NCI-H2107 (cell line): ENCODE data around the gene KRTAP12-2.
"Not testable (repeated sequence)": the region's sequence is repeated elsewhere in the genome, so short reads cannot be mapped to it uniquely, and the experiment has no call there.

Source experiments
- DNase-seq: peaks from one replicate; lab custom pipeline; 2025; lab: John Stamatoyannopoulos, UW

Gene KRTAP12-2

DNA sequence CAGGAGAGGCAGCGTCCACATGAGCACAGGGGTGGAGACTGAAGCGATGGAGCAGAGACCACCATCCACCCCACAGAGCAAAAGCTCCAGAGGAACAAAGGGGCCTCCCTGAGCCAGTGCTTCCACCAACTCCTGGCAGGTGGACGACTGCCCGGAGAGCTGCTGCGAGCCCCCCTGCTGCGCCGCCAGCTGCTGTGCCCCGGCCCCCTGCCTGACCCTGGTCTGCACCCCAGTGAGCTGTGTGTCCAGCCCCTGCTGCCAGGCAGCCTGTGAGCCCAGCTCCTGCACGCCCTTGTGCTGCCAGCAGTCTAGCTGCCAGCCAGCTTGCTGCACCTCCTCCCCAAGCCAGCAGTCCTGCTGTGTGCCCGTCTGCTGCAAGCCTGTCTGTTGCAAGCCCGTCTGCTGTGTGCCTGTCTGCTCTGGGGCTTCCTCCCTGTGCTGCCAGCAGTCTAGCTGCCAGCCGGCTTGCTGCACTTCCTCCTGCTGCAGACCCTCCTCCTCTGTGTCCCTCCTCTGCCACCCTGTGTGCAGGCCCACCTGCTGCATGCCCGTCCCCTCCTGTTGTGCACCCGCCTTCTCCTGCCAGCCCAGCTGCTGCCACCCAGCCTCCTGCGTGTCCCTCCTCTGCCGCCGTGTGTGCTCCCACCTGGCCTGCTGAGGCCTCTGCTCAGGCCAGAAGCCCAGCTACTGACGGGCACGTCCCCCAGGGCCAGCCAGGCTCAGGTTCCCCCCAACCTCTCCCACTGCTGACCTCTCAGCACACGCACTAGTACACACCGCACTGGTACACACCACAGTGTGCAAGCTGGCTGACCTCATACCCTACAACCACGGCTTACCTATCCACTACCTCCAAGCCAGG is 35.6 kb upstream of the KRTAP12-2 start:
- DNase-seq, result no peak

GRCh38 chr21:44701541-44701940 is 34.8 kb upstream of the KRTAP12-2 start:
- DNase-seq, result no peak

DNA sequence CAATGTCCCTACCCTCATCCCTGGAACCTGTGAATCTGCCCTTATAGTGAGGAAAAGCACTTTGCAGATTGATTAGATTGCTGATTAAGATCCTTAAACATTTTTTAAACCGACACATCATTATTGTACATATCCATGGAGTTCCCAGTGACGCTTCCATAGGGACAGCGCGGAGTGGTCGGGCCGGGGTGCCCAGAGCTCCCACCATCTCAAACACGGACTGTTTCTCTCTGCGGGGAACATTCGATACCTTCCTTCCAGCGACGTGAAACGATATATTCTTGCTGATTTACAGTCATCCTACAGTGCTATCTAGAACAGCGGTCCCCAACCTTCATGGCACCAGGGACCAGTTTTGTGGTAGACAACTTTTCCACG is 34.3 kb upstream of the KRTAP12-2 start:
- no peak for DNase-seq

DNA sequence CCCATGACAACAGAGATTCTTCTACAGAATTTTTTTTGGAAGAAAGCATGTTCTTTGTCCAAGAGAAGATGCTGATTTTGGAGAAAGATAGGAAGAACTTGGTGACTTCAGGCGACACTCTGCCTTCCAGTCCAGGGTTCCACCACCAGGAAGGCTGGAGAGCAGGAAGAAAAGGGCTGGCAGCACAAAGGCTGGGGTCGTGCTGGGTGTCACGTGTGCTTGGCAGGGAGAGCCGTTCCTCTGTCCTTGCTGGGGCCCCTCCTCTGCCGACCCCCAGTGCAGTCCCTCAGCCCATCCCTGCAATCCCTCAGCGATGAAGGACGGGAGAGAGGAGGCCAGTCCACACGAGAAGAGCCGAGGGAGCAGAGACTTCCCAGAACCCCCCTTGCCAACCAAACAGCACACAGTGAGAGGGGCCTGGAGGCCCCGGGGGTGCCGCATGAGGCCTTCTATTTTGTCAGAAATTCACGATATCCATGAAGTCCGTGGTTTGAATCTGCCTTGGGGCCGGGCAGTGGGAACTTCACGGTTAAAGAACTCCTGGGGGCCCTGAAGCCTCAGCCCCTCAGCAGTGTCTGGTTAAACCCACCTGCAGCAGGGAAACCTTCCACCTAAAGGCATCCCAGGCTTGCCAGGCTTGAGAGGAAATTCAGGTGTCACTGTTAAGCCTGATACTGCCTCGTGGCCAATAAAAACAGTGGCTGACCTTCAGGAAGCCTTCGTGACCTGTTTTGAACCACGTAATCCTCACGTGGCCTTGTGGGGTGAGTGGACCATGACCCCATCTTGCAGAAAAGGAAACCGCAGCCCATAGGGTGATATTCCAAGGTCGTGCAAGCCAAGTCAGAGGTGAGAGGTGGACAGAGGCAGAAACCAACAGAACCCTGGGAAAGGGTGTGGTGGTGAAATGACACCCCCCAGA is 33.6 kb upstream of the KRTAP12-2 start:
- no peak for DNase-seq

GRCh38 chr21:44699502-44700001 is 32.8 kb upstream of the KRTAP12-2 start:
- no peak for DNase-seq

DNA sequence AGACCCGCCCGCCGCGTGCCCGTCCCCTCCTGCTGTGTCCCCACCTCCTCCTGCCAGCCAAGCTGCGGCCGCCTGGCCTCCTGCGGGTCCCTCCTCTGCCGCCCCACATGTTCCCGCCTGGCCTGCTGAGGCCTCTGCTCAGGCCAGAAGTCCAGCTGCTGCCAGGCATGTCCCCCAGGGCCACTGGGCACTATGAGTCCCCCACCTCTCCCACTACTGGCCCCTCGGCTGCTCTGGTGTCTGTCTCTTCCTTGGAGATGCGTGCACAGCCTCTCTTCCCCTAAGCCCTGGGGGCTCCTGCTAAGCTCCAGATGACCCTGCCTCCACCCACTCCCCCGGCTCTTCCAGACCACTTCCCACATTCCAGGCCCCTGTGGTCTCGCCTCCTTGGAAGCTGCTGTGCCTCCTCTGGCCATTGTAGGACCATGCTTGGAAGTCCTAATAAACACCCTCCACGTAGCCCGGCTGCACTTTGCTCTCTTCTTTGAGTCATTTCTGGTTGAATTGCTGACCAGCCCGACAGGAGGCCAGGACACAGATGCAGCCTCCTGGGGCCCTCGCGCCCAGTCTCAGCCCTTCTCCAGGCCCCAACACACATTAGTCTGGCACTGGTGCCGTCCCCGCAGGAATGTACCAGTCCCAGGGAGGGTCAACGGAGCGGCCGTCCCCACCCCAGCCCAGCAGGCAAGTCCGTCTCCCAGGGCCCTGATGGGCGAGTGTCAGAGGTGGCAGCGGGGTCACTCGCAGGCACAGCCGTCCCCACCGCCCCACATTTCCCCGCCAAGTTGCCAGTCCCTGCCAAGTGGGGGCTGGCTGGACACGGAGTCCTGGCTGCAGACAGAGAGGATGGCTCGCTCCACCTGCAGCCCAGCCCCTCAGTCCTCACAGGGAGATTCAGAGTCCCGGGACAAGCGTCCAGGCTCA is 31.3 kb upstream of the KRTAP12-2 start:
- no peak for DNase-seq

DNA sequence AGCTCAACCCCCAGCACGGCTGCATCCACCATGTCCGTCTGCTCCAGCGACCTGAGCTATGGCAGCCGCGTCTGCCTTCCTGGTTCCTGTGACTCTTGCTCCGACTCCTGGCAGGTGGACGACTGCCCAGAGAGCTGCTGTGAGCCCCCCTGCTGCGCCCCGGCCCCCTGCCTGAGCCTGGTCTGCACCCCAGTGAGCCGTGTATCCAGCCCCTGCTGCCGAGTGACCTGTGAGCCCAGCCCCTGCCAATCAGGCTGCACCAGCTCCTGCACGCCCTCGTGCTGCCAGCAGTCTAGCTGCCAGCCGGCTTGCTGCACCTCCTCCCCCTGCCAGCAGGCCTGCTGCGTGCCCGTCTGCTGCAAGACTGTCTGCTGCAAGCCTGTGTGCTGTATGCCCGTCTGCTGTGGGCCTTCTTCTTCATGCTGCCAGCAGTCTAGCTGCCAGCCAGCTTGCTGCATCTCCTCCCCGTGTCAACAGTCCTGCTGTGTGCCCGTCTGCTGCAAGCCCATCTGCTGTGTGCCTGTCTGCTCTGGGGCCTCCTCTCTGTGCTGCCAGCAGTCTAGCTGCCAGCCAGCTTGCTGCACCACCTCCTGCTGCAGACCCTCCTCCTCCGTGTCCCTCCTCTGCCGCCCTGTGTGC is 30.6 kb upstream of the KRTAP12-2 start, which contains the start of gene KRTAP10-12:
Gene KRTAP10-12 (plus strand): TSS at position 1 of the 639 bp plus-strand sequence. CDS start 30 bp downstream, at position 31.
- not testable (repeated sequence) for DNase-seq

DNA sequence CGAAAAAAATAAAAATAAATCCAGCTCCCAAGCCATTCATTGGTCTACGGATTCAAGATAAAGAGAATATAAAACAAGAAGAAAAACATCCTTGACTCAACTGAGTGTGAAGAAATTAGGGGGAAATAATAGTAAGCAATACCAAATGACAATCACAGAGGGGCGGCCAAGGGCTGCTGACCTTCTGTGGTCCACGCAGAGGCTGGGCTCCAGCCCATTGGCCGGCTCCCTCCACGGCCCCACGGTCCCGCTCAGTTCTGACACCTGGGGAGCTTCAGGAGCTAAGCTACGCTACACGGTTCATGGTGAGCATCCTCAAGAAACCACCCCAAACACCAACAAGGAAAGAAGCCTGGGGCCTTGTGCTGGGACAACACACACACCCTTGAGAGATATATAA is 29.8 kb upstream of the KRTAP12-2 start:
- no peak for DNase-seq

DNA sequence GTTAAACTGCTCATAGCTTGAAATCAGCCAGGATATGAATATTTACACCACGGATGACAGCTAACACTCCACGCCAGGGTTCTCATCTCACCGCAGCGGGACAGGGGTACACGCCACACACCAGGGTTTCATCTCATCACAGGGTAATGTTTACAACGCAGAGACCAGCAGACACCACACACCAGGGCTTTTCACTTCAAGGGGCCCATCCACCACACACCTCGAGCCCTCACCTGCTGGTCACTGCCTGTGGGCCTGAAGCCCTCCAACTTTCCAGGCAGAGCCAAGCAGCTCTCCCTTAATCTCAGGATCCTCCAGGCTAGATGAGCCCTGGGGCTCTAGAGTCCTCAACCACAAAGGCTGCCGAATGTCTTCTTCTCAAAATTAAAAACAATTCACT is 28.9 kb upstream of the KRTAP12-2 start:
- no peak for DNase-seq

DNA sequence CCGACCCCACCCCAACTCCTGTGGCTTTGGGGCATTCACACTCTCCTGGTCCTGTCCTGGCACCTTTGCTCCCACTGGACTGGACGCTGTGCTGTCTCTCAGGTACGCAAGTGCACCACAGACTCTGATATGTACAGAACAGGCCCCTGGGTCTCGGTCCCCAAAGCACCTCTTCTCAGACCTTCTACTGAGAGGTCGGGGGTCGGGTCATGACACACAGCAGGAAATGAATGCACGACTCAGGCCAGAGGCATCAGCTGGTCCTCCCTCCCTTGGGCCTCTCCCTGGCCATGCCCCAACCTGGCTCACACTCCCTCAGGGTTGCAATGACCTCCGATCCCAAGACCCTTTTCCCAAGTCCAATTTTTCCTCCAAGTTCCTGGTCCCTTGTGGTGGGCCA is 28.5 kb upstream of the KRTAP12-2 start:
- DNase-seq, result no peak

- no peak for DNase-seq
Measured at GRCh38 chr21:44694776-44695175, 28.0 kb upstream of the KRTAP12-2 start.

DNA sequence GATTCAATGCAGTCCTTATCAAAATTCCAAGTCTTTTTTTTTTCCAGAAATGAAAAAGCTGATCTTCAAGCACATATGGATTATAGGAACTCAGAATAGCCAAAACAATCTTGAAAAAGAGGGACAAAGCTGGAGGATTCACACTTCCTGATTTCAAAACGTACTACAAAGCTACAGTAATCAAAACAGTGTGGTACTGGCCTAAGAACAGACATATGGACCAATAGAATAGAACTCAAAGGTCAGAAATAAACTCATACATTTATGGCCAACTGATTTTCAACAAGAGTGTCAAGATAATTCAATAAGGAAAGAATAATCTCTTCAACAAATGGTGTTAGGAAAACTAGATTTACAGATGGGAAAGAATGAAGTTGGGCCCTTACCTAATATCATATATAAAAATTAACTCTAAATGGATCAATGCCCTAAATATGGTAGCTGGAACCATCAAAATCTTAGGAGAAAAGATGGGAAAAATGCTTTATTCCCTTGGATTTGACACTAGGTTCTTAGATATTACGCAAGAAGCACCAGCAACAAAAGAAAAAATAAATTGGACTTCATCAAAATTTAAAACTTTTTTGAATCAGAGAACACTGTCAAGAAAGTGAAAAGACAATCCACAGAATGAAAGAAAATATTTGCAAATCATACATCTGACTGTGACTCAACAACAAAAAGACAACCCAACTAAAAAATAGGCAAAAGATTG is 26.2 kb upstream of the KRTAP12-2 start:
- DNase-seq, result no peak

DNA sequence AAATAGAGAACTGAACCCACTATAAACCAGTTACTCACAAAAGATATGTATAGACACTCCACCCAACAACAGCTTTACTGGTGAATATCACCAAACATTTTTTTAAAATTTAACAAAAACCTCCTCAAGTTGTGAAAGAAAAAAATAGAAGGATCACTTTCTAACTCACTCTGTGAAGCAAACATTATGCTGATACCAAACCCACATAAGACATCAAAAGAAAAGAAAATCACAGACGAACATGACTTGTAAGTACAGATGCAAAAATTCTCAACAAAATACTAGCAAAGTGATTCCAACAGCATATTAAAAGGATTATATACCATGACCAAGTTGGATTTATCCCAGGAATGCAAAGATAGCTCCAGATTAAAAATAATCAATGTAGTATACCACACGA is 25.0 kb upstream of the KRTAP12-2 start:
- no peak for DNase-seq

DNA sequence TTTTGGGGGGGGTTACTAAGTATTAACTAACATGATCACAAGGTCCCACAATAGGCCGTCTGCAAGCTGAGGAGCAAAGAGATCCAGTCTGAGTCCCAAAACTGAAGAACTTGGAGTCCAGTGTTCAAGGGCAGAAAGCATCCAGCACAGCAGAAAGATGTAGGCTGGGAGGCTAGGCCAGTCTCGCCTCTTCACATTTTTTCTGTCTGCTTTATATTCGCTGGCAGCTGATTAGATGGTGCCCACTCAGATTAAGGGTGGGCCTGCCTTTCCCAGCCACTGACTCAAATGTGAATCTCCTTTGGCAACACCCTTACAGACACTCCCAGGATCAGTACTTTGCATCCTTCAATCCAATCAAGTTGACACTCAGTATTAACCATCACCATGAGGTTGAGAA is 23.0 kb upstream of the KRTAP12-2 start:
- DNase-seq, result not testable (repeated sequence)

- peak; percentile 82 for DNase-seq
Measured at GRCh38 chr21:44687671-44688070, 20.9 kb upstream of the KRTAP12-2 start.

- DNase-seq, result no peak
Measured at GRCh38 chr21:44686843-44687561, 20.3 kb upstream of the KRTAP12-2 start.

DNA sequence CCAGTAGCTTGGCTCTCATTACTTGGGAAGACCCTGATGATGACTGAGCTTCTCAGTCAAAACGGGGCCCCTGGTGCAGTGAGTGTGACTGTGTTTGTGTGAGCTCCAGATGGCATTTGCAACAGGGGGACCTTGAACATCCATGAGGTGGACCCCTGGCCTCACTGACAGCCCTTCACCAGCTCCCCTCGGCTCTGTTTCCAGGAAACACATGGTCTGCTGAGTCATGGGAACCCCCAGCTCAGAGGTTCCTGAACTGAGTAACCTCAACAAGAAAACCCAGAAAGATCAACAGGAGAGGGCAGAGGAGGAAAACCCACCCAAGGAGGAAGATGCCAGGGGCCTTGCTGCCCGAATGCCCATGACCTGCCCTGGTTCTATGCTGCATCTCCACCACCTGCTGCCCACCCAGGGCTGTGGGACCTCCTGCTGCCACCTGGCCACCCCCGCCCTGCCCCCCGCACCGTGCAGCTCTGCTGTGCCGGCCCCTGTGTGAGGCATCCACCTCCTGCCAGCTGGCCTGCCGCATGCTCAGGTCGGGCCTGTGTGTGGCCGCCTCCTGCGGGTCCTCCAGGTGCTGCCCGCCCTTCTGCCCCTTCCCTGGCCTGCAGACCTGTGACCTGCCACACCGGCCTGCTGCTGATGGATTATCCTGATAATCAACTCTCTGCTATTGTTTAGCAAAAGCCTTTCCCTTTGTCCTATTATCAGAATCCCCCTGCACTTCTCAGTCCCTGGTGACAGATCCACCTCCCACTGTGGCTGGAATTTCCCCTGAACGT is 19.5 kb upstream of the KRTAP12-2 start:
- DNase-seq, result no peak

DNA sequence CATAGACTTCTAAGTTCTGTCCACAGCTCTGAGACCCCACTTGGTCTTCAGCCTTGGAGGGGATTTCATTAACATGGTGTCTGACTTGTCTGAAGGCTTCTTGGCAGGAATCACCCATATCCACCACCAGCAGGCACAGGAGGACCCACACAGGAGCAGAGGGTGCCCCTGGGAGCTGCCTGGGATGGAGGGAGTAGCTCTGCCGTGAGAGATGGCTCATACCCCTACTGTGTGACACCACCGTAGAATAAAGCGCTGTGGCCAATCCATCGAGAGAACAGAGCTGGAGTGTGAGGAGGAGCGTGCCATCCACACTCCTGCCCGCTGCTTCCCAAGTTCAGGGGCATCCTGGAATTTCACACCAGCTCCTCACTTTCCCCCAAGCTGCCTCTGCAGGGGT is 18.3 kb upstream of the KRTAP12-2 start:
- DNase-seq, result not testable (repeated sequence)

DNA sequence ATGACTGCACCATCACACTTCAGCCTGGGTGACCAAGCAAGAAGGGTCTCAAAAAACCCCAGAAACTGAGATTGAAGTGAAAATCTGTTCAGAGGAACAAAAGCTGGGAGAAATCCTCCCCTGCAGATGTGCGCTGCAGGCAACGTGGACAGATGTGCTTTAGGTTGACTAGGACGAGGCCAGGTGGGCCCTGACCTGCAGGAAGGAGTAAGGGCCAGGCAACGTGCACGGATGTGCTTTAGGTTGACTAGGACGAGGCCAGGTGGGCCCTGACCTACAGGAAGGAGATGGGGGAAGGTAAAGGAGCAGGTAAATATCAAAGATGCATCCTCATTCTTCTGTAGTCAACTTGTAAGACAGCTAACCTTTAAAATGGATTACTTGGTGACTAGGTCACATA is 17.8 kb upstream of the KRTAP12-2 start:
- DNase-seq, result no peak
